ENCODE data around the gene PTPRN.

Gene PTPRN

DNA sequence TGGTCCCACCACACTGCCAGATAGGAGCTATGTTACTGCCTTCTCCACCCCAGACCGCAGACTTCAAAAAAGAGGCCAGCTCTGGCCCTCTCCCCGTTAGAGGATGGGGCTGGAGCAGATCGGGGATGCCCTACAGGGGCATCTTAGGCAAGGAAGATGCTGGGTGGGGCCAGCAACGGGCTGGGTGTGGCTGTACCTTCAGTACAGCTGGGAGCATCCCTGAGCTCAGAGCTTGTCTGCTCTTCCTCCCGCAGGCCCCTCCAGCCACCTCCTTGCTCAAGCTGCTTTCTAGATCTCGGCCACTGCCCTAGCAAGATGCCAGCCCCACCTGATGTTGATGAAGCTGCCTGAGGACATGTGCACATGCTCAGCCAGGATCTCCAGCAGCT, 9.8 kb downstream of the PTPRN start:
- DNase-seq (ENCODE audit: low read depth in 1 of 2, low spot score in 1 of 2) = no peak
- no peak for TF ChIP-seq JUND (IDR thresholded peaks at IDR 0.05; ENCODE audit: low read depth)
- in situ Hi-C loops (cut with HindIII; ENCODE audit: low pct_unique_long_range_greater_than_20kb, low sequenced_read_pairs) = no loop called here

DNA sequence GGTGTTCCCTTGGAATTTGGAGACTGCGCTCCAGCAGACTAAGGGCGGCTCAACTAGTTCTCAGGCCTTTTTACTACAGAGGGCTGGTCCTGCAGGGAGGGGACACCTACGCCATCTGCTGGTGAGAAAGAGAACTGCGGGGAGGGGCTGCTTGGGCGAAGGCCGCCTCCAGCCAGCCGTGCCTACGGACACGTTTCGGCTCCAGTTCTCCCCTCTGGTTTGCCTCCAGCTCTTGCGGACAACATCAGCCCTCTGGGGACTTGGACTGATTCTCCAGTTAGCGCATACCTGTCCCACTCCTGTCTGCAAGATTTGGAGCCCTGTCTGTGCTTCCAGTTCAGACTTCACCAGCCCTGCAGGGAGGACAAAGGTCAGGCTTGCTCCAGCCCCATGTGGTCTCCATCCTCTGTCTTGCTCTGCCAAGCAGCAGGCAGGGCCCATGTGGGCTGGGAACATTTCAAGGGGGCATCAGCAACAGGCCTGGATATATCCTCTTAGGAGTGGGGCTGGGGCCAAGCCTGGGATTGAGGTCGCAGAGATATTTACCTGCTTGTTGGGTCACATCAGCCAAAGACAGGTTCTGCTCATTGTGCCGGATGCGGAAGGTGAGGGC, 10.3 kb downstream of the PTPRN start:
- no peak for TF ChIP-seq JUND (IDR thresholded peaks at IDR 0.05; ENCODE audit: low read depth)
- in situ Hi-C loops (cut with HindIII; ENCODE audit: low pct_unique_long_range_greater_than_20kb, low sequenced_read_pairs) = no loop called here
- DNase-seq (ENCODE audit: low read depth in 1 of 2, low spot score in 1 of 2) = peak; percentile 77 to 88

DNA sequence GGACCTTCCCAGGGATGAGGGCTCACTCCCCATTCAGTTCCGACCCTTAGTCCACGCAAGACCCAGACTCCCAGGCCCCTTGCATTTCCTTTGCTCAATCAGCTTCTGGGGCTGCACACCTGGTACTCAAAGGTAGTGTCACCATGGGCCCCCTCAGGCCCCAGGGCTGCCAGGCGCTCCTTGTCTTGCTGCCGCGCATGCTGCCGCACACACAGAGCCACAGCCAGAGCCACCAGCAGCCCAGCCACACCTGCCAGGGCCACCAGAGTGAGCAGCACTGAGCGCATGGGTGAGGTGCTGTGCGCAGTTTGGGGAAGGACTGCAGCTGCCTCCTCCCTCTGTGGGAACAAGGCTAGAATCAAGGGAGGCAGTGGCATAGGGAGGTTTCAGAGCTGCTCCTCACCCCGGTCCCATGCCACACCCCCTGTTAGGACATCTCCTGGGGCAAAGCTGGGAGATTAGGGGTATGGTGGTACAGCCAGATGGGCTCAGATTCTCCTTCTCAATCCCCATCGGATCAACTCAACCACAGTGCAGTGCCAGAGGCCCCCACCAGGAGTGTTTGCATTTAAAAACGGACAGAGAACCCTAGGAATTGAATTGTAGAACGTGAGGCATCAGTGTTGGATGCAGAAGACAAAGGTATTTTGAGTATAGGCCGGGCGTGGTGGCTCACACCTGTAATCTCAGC, 11.3 kb downstream of the PTPRN start:
- TF ChIP-seq JUND (IDR thresholded peaks at IDR 0.05; ENCODE audit: low read depth) = no peak
- DNase-seq (ENCODE audit: low read depth in 1 of 2, low spot score in 1 of 2) = no peak
- in situ Hi-C loops (cut with HindIII; ENCODE audit: low pct_unique_long_range_greater_than_20kb, low sequenced_read_pairs) = no loop called here

DNA sequence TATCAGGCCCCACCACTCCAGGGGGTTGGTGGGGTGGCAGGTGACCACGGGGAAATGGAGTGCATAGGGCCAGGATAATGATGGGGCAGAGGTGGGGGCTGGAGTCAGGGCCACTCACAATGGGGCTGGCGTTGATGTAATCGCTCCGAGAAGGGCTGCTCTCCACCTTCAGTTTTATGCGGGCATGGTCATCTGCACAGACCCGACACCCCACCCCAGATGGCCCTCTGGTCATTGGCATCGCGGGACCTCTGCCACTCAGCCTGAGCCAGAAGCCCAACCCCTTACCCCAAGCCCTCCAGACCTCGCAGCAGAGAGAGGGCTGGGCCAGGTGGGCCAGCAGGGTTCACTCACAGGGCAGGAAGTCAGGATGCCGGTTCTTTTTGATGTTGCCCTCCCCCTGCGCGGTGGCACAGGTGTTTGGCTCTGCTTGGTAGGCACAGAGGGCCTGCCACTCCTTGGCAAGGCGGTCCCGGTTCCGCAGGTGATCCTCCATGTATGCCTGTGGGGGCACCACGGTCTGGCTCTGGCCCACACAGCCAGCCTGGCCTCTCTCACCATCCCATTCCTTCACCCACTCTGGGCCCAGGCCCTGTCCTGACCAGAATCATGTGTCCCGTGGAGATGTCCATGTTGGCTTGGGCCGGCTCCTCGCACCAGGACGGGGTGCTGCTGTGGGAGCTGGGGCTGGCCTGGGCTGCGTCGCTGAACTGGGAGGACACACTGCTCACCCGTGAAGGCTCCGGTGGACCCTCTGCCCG, 12.4 kb downstream of the PTPRN start:
- no peak for DNase-seq (ENCODE audit: low read depth in 1 of 2, low spot score in 1 of 2)
- TF ChIP-seq JUND (IDR thresholded peaks at IDR 0.05; ENCODE audit: low read depth) = no peak
- in situ Hi-C loops (cut with HindIII; ENCODE audit: low pct_unique_long_range_greater_than_20kb, low sequenced_read_pairs) = no loop called here

DNA sequence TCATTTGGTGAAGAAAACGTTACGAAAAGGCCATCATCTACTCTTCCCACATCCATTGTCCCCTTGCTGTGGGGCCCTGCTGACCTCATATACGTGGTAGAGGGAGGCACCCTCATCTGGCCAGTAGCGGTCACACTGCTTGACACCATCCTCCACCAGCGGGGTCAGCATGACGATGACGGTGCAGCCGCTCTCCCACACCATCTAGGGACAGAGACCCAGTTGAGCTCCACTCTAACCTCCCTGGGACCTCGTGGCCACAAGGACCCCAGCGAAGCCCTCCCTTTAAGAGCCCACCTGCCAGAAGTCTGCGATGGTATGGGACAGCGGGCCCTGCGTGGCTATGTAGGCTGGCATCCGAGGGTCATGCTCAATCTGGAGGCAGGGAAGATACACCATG, 13.1 kb downstream of the PTPRN start:
- DNase-seq (ENCODE audit: low read depth in 1 of 2, low spot score in 1 of 2) = no peak
- no peak for TF ChIP-seq JUND (IDR thresholded peaks at IDR 0.05; ENCODE audit: low read depth)
- in situ Hi-C loops (cut with HindIII; ENCODE audit: low pct_unique_long_range_greater_than_20kb, low sequenced_read_pairs) = no loop called here

DNA sequence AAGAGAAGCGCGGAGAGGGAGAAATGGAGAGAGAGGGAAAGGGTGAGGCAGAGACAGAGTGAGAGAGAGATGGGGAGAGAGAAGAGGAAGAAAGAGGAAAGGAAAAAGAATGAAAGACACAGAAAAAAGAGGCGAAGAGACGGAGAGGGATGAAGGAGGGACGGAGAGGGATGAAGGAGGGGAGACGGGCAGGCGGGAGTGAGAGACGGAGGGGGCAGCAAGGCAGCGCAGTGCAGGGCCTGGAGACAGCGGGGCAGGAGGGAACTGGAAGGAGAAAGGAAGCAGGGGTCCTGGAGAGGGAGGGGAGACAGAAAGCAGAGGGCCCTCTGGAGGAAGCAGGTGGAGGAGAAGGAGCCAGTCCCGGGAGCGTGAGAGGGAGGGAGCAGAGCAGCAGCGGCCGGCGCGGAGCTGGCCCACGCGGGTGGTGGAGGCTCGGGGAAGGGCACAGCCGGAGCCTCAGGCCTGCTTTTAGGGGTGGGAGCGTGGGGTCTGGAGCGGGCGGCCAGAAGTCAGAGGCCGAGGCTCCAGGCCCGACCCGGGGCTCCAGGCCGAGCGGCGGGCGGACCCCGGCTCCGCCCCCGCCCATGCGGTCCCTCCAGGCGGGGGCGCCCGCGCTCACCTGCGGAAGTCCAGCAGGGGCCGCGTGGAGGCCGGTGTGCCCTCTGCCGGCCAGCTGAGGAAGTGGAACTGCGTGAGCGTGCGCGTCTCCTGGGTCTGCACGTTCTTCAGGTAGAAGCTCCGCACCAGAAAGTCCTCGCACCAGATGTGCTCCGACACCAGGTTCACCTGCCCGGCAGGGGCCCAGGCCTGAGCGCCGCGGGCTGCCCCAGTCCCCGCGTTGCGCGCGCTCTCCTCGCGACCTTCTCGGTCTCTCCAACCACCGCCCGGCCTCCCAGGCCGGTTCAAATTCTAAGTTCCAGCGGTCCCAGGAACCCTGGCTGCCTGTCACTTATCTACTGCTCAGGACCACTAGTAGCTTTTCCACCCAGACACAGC, 14.5 kb downstream of the PTPRN start:
- in situ Hi-C loops (cut with HindIII; ENCODE audit: low pct_unique_long_range_greater_than_20kb, low sequenced_read_pairs) = no loop called here
- TF ChIP-seq JUND (IDR thresholded peaks at IDR 0.05; ENCODE audit: low read depth) = no peak
- DNase-seq (ENCODE audit: low read depth in 1 of 2, low spot score in 1 of 2) = peak; percentile 86 to 89

DNA sequence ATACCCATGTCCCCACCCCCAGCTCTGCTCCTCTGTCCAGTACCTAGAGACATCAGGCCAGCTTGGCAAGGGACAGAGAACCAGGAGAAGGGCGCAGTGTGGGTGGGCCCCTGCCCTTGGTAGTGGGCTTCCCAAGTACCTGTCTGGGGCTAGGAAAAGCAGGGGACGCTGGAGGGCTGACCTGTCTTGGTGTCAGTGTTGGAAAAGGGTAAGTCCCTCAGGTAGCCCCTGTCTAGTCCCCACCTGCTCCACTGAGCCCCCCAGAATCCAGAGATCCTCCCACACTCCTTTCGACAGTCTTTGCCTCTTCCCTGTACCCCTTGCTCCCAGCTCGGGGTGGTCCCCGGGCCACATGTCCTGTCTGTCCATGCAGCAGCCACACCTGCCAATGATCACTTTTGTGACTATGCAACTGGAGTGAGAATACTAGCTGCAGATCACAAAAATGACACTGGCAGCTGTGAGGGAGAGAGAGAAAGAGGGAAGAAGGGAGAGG, 15.4 kb downstream of the PTPRN start:
- in situ Hi-C loops (cut with HindIII; ENCODE audit: low pct_unique_long_range_greater_than_20kb, low sequenced_read_pairs) = no loop called here
- no peak for DNase-seq (ENCODE audit: low read depth in 1 of 2, low spot score in 1 of 2)
- no peak for TF ChIP-seq JUND (IDR thresholded peaks at IDR 0.05; ENCODE audit: low read depth)

DNA sequence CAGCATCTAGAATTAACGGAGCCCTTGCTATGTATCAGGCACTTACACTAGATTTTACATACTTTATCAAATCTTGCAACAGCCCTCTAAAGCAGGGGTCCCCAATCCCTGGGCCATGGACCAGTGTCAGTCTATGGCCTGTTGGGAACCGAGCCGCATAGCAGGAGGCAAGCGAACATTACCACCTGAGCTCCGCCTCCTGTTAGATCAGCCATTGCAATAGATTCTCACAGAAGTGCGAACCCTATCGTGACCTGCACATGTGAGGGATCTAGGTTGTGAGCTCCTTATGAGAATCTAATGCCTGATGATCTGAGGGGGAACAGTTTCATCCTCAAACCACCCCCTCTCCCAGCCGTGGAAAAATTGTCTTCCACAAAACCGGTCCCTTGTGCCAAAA, 16.6 kb downstream of the PTPRN start:
- no peak for DNase-seq (ENCODE audit: low read depth in 1 of 2, low spot score in 1 of 2)
- TF ChIP-seq JUND (IDR thresholded peaks at IDR 0.05; ENCODE audit: low read depth) = no peak
- in situ Hi-C loops (cut with HindIII; ENCODE audit: low pct_unique_long_range_greater_than_20kb, low sequenced_read_pairs) = no loop called here

DNA sequence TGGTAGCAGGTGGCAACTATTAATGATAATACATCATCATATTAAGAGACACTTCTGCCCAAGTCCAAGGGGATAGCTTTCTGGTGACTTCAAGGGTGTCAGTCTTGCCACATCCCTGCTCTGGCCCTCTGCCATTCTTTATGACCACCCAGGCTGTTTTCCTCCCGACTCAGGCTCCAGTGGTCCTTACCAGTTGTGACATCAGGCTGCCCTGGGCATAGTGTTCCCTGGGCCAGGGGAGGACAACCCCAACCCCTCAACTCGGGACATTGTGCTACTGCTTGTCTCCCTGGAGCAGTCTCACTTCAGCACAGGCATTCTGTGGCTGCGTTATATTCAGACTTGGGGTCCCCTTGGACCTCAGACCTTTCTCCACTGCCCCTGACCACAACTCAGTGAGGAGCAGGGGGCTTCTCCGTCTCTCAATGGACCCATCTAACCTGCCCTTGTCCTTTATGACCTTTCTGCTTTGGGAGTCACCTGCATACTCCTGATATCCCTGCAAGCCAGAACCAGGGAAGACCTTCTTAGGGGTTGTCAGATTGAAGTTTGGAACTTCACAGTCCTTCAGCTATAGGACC, 17.2 kb downstream of the PTPRN start:
- in situ Hi-C loops (cut with HindIII; ENCODE audit: low pct_unique_long_range_greater_than_20kb, low sequenced_read_pairs) = no loop called here
- no peak for TF ChIP-seq JUND (IDR thresholded peaks at IDR 0.05; ENCODE audit: low read depth)
- DNase-seq (ENCODE audit: low read depth in 1 of 2, low spot score in 1 of 2) = no peak

DNA sequence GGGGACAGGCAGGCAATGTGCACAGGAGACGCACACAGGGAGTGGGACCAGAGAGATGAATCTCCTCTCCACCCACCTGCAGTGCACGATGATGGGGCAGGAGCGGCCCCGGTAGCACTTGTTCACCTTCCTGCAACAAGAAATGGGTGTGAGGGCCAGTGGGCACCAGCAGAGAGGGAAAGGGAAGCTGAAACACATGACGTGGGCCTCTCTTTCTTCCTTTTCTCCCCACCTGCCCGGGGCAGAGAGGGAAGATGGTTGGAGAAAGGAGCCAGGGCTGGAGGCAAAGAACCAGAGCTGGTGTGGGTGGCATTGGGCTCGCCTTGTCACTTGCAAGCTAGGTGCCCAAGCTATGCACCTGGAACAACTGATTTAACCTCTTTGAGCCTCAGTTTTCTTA, 17.8 kb downstream of the PTPRN start:
- no peak for TF ChIP-seq JUND (IDR thresholded peaks at IDR 0.05; ENCODE audit: low read depth)
- no peak for DNase-seq (ENCODE audit: low read depth in 1 of 2, low spot score in 1 of 2)
- in situ Hi-C loops (cut with HindIII; ENCODE audit: low pct_unique_long_range_greater_than_20kb, low sequenced_read_pairs) = no loop called here

DNA sequence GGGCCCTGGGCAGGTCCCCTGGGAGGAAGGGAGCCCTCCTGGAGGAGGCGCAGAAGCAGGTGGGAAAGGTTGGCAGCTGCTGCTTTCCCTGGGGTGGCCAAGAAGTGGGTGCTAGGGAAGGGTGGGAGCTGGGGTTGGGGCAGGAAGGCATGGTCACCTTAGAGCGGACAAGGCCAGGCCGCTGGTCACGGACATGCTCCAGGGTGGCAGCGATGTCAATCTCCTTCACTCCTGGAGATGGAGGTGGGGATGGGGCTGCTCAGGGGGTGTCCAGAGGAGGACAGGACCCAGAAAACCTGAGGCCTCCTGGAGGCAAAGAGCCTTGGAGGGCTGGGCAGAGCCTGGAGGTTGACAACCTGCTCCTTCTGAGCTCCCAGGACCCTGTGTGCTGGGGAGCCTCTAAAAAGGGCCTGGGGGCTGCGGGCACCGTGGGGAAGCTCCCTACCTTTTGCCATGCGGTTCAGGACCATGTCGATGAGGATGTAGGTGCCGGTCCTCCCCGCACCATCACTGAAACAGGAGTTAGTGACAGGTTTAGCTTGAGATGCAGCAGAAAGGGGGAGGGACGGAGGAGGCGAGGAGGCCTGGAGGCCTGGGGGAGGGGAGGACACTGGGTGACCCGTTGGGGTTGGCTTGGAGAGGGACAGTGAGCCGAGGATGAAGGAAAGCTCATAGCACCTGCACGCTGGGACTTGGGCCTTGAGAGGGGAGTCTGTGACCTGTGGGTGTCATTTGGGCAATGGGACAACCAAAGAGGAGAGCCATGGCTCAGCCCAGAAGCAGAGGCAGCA, 18.6 kb downstream of the PTPRN start:
- in situ Hi-C loops (cut with HindIII; ENCODE audit: low pct_unique_long_range_greater_than_20kb, low sequenced_read_pairs) = no loop called here
- no peak for DNase-seq (ENCODE audit: low read depth in 1 of 2, low spot score in 1 of 2)

More for the DNA sequence above, 18.6 kb downstream of the PTPRN start:
- TF ChIP-seq JUND (IDR thresholded peaks at IDR 0.05; ENCODE audit: low read depth) = no peak
